ENCODE results near the gene RPS3A. TPM values are rescaled to one million over a fixed set of nuclear protein-coding genes. Genes with fewer than 3 reads are reported as not detected.

Gene RPS3A
- total RNA-seq, 1 experiment from 2014 or later, result 2,446 TPM

GRCh38 chr4:151114338-151114737 is 14.9 kb downstream of the RPS3A start:
- H3K27me3 ChIP-seq (ENCODE audit: insufficient read depth, low read length), result no peaks in the 10 kb centered on the region
- H3K9me3 ChIP-seq (ENCODE audit: control insufficient read depth in 1 of 2, insufficient read depth in 1 of 2, low read depth in 1 of 2, low read length in 2 of 2), result no peaks in the 10 kb centered on the region
- H3K9me2 ChIP-seq (ENCODE audit: insufficient read depth), result no peaks in the 10 kb centered on the region
- H3K27ac ChIP-seq (ENCODE audit: low read depth, low read length), result no peak overlapping the region
- DNase-seq (ENCODE audit: low read depth, low spot score) (no peak), ATAC-seq (no peak)
- ChIA-PET POLR2A (interaction anchor here (1.4 kb wide), 1 partner anchor 10 kb away, joined by 3 read pairs; no protein-coding TSS in a partner anchor), RAD21 (ENCODE audit: low non-redundant PET in 1 of 2, low total read pairs in 2 of 2, uncharacterized antibody in 2 of 2, unreplicated experiment in 2 of 2) (no interaction called here), CTCF (no interaction called here)
- H3K4me2 ChIP-seq (ENCODE audit: low read length), result no peak overlapping the region
- H4K20me1 ChIP-seq (ENCODE audit: insufficient read depth), result no peaks in the 10 kb centered on the region
- H3K9ac ChIP-seq (ENCODE audit: low read length), result no peak overlapping the region
- BruUV-seq (replicated peaks), result no TSS peak
- H3K4me1 ChIP-seq (ENCODE audit: control insufficient read depth in 1 of 2, insufficient read depth in 2 of 2, low read length in 2 of 2), result no peaks in the 10 kb centered on the region
- H2AFZ ChIP-seq (ENCODE audit: low read depth, low read length, poor library complexity, severe bottlenecking), result no peak overlapping the region
- no peaks in the 10 kb centered on the region for H3K79me2 ChIP-seq (ENCODE audit: insufficient read depth, low read length)
- intact Hi-C loops (cut with micrococcal nuclease), result loop anchor here (10.0 kb wide), 2 partner anchors 650 to 1280 kb away; partner anchors contain the start of gene GATB
- no peak for TF ChIP-seq SIN3A (IDR thresholded peaks at IDR 0.05; ENCODE audit: low read depth)
- TF ChIP-seq SRF (IDR thresholded peaks at IDR 0.05; ENCODE audit: low read depth), result no peak
- no peak for TF ChIP-seq ZFX (IDR thresholded peaks at IDR 0.05)
- TF ChIP-seq EGR1 (IDR thresholded peaks at IDR 0.05; ENCODE audit: low read depth), result no peak
- no peak for TF ChIP-seq POLR2A (IDR thresholded peaks at IDR 0.05; ENCODE audit: borderline replicate concordance, extremely low read depth, insufficient read depth, insufficient read length)
- no peak for TF ChIP-seq FOSL1 (IDR thresholded peaks at IDR 0.05; ENCODE audit: low read depth)
- no peak for TF ChIP-seq ELF1 (IDR thresholded peaks at IDR 0.05; ENCODE audit: borderline replicate concordance, low read depth)
- no peak for TF ChIP-seq POLR2AphosphoS5 (IDR thresholded peaks at IDR 0.05; ENCODE audit: low read depth, low read length)
- TF ChIP-seq ATF3 (IDR thresholded peaks at IDR 0.05), result no peak
- TF ChIP-seq RAD21 (IDR thresholded peaks at IDR 0.05; ENCODE audit: low read depth), result no peak
- TF ChIP-seq ZNF274 (IDR thresholded peaks at IDR 0.05; ENCODE audit: low read depth, low read length), result no peak
- TF ChIP-seq SP1 (IDR thresholded peaks at IDR 0.05; ENCODE audit: low read depth), result no peak
- no peak overlapping the region for H3K4me3 ChIP-seq (replicated peaks in 1 of 2; ENCODE audit: low read depth in 1 of 2, low read length in 2 of 2)
- H3K36me3 ChIP-seq (ENCODE audit: control insufficient read depth in 1 of 2, insufficient read depth in 2 of 2, low read length in 2 of 2), result no peaks in the 10 kb centered on the region

- Histone ChIP-seq H2AFZ (ENCODE audit: low read depth, low read length, poor library complexity, severe bottlenecking) (no peak overlapping the region), H3K27me3 (ENCODE audit: insufficient read depth, low read length) (no peaks in the 10 kb centered on the region), H3K4me2 (ENCODE audit: low read length) (no peak overlapping the region), H3K79me2 (ENCODE audit: insufficient read depth, low read length) (no peaks in the 10 kb centered on the region), H3K9me2 (ENCODE audit: insufficient read depth) (no peaks in the 10 kb centered on the region), H3K4me3 (replicated peaks in 1 of 2; ENCODE audit: low read depth in 1 of 2, low read length in 2 of 2) (no peak overlapping the region), H3K27ac (ENCODE audit: low read depth, low read length) (no peak overlapping the region), H3K4me1 (ENCODE audit: control insufficient read depth in 1 of 2, insufficient read depth in 2 of 2, low read length in 2 of 2) (no peaks in the 10 kb centered on the region), H3K36me3 (ENCODE audit: control insufficient read depth in 1 of 2, insufficient read depth in 2 of 2, low read length in 2 of 2) (no peaks in the 10 kb centered on the region), H4K20me1 (ENCODE audit: insufficient read depth) (no peaks in the 10 kb centered on the region), H3K9me3 (ENCODE audit: control insufficient read depth in 1 of 2, insufficient read depth in 1 of 2, low read depth in 1 of 2, low read length in 2 of 2) (no peaks in the 10 kb centered on the region), H3K9ac (ENCODE audit: low read length) (no peak overlapping the region)
- POLR2A ChIA-PET, result interaction anchor here (1.4 kb wide), 1 partner anchor 11 kb away, joined by 3 read pairs; no protein-coding TSS in a partner anchor
- BruUV-seq (replicated peaks), result no TSS peak
- intact Hi-C loops (cut with micrococcal nuclease), result loop anchor here (10.0 kb wide), 2 partner anchors 650 to 1280 kb away; partner anchors contain the start of gene GATB
- RAD21 ChIA-PET (ENCODE audit: low non-redundant PET in 1 of 2, low total read pairs in 2 of 2, uncharacterized antibody in 2 of 2, unreplicated experiment in 2 of 2), result no interaction called here
- CTCF ChIA-PET, result no interaction called here
- ATAC-seq (no peak), DNase-seq (ENCODE audit: low read depth, low spot score) (no peak)
- no peak for TF ChIP-seq EZH2phosphoT487 (IDR thresholded peaks at IDR 0.05; ENCODE audit: borderline replicate concordance)
- TF ChIP-seq EZH2 (IDR thresholded peaks at IDR 0.05), result no peak
- no peak for TF ChIP-seq YY1 (IDR thresholded peaks at IDR 0.05; ENCODE audit: extremely low read depth, insufficient replicate concordance, low read depth, low read length)
- no peak for TF ChIP-seq SP1 (IDR thresholded peaks at IDR 0.05; ENCODE audit: low read depth)
- TF ChIP-seq ATF3 (IDR thresholded peaks at IDR 0.05), result no peak
- TF ChIP-seq RAD21 (IDR thresholded peaks at IDR 0.05; ENCODE audit: low read depth), result no peak
- no peak for TF ChIP-seq POLR2AphosphoS5 (IDR thresholded peaks at IDR 0.05; ENCODE audit: low read depth, low read length)
Observed at GRCh38 chr4:151114986-151115385, 15.6 kb downstream of the RPS3A start.

Data from HCT116 (cell line).